NB4 (cell line): Measurements from ENCODE around the gene NOC4L.

Experiments
- CTCF ChIP-seq: IDR thresholded peaks from one replicate; pipeline ENCODE4 v1.5.1; 2012; ENCODE audit warnings: low read depth, low read length
- MYC ChIP-seq: IDR thresholded peaks from 2 replicates; pipeline ENCODE4 v1.6.1; 2011; ENCODE audit warnings: low read depth, low read length
- POLR2A ChIP-seq: IDR thresholded peaks from 2 replicates; pipeline ENCODE4 v1.6.1; 2011; ENCODE audit warnings: mild to moderate bottlenecking; ENCODE audit not compliant: insufficient read length; ENCODE audit errors: extremely low read depth

GRCh38 chr12:132190012-132190755 lies 45.9 kb downstream of the NOC4L start:
- TF ChIP-seq POLR2A (no peak), CTCF (no peak), MYC (peak; percentile 30; the same call in 1 of the 2 replicates)
